MV-4-11 (cell line): Measurements from ENCODE around the gene TRRAP.
A peak's percentile ranks its signal among the peaks of the same experiment; 100 is the strongest.
"Not testable (repeated sequence)": the region's sequence is repeated elsewhere in the genome, so short reads cannot be mapped to it uniquely, and the experiment has no call there.

Experiments used
- DNase-seq: peaks from one replicate; lab custom pipeline; 2025; lab: John Stamatoyannopoulos, UW

TRRAP gene

DNA sequence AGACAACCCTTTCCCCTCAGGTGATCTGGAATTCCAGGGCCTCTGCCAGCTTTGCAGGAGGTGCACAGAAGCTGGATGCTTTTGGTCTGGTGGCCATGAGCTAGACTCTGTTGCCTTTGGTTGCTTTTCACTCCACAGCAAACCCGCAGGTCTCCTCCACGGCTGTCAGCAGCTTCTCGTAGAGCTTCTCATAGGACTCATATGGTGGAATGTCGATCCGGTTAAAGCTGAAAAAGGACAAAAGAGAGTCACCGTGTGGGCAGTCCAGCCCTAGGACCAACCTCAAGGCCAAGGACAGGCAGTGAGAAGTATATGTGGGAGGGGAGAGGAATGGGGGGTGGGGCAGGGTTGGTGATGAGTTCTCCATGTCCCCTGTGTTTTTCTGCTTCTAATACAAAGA lies 152.1 kb downstream of the TRRAP start:
- DNase-seq = no peak

DNA sequence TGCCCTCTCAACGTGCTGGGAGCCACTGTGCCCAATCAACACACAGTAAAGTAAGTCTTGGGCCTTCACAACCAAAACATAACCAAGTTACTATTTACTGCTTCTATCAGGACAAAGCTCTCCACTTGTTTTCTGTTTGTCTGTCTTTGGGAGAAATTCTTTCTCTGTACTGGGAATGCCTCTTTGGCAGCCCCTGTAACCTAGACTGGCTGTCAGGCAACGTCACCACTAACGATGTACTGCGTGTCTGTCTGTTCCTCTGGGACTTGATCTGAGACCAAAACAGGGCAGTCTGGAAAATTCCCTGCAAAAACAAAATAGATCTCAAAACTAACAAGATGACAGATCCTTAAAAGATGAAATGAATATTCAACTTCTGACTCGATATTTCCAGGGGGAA lies 152.6 kb downstream of the TRRAP start:
- no peak for DNase-seq

DNA sequence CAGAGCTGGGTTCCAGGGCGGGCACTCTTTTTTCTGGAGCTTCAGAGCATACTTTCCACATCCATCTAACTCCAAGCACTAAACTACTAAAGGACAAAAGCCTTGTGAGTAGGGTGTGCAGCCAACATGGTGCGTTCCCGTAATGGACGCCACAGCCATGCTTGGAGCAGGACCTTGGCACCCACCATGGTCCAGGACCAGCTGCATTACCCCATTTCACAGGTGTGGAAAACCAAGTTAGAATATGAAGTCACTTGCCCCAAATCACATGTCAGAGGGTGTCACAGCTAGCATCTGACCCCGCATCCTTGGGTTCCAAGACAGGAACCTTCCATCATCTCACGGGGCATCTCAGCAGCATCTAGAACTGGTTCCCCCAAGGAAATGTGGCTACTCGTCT lies 153.2 kb downstream of the TRRAP start:
- DNase-seq = no peak

DNA sequence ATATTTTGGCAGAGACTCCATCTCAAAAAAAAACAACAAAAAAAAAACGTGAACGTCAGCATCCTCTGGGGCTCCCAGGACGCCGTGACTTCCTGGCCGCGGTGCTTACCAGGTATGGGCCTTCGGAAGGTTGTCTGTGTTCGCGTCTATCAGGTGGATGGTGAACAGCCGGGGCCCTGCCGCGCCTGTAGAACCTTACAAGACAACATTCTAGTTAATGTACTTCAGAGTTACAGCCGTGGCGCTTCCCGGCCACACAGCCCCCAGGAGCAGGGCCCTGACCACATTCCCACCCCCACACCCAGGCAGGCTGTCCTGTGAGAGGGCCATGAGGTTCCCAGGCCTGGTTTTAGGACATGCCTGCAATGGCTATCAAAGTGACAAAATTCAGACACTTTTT lies 154.6 kb downstream of the TRRAP start:
- DNase-seq = no peak

DNA sequence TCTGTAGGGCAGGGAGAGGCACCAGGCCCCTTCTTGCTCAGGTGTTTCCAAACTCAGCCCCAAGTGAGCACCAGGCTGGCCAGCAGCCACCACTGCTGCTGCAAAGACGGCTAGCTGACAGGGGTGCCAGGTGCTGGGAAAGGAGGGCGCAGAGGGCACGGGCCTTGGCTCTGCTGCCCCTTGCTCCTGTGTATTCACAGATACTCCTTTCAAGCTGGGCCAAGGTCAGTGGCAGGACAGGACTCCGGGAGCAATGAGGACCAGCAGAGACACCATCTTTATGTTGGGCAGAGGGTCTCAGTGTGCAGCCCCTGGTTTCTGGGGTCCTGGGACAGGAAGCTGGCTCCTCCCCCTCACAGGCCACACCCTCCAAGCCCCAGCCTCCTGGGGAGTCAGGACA lies 155.4 kb downstream of the TRRAP start:
- DNase-seq = no peak

DNA sequence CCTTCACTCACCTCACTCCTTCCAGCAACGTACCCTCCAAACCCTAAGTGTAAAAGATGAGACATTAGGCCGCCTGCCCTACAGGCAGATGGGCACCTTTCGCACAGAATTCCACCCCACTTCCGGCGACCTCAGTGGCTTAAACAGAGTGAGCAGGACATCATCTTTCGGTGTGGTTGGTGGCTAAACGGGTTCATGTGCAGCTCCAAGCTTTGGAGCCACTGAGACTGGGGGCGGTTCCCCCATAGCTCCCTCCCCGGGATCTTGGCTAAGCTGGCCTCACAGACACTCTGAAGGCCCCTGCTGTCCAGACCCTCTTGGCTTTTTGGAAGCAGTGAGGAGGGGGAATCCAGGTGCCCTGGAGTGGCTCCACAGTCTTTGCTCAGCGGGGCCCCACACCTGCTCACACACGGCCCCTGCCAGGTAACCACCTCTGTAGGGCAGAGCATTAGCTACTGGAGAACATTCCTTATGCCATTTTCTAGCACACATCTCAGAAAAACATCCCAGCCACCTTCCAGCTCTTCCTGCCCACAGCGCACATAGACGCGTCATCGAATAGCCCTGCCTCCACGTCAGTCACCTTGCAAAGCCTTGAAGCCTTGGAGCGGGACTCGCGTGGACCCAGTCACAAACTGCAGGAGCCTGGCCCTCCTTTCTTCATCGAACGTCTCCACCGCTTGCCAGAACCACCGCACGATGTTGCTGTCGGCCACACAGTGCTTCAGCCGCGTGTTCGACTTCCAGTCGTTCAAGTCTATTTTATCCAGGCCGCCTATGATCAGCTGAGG lies 156.8 kb downstream of the TRRAP start:
- DNase-seq = no peak

DNA sequence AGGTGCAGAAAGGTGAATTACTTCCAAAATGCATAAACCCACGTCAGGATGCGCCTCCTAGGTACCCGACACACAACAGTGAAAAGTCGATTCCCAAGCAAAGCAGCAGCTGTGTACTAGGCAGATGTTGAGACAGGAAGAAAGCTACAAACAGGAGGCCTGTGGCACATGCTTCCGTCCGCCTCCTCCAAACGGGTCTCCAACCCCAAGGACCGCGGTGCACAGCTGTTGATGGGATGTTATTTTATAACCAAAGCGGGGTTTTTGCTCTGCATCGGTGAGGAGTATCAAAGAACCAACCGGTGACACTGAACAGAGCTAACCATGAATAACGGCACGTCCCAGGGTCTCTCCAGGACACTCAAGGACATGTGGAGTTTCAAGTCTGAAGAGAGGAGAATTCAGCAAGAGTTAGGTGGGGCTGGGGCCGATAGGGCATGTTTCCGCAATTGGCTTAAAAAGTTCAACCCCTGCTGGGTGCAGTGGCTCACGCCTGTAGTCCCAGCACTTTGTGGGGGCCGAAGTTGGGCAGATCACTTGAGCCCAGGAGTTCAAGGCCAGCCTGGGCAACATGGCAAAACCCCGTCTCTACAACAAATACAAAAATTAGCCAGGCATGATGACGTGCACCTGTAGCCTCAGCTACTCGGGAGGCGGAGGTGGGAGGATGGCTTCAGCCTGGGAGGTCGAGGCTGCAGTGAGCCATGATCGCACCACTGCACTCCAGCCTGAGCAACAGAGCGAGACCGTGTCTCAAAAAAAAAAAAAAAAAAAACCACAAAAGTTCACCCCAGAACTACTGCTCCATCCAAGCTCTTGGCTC lies 157.6 kb downstream of the TRRAP start:
- no peak for DNase-seq

DNA sequence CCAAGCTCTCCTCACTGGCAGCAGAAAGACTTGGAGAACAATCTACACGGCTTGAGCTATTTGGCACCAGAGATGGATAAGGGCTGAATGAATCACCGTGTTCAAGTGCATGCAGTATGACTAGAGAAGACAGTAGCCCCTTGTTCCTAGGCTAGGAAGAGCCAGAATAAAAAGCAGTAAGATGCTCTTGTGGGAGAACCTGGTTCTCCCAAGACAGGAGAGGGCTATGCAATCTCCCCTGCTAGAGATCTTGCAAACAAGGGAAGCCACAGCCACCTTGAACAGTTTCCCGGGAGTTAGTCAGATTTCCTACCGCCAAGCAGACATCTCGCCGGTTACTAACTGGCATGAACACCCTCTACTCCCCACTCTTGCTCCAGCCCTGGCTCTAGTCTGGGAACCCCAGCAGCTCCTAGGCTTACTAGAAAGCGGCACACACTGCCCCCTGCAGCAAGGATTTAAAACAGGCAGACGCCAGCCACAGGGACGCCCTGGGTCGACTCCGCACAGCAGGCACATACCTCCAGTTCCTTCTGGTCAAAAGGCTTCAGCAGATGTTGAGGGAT lies 158.3 kb downstream of the TRRAP start:
- no peak for DNase-seq

DNA sequence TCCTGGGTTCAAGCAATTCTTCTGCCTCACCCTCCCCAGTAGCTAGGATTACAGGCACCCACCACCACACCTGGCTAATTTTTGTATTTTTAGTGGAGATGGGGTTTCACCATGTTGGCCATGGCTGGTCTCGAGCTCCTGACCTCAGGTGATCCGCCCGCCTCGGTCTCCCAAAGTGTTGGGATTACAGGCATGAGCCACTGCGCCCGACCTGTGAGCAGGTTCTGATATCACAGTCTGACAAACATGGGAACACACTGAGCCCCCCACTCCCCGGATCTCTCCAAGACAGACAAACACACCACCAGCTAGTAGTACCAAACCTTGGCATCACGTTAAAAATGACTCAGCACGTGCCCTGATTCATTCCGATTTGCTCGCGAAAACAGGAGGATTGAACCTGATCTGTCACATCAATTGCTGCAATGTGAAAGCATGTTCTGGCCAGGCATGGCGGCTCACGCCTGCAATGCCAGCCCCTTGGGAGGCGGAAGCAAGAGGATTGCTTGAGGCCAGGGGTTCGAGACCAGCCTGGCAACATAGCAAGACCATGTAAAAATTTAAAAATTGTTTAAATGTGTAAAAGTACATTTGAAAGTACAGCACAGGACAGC lies 159.1 kb downstream of the TRRAP start:
- DNase-seq = no peak

DNA sequence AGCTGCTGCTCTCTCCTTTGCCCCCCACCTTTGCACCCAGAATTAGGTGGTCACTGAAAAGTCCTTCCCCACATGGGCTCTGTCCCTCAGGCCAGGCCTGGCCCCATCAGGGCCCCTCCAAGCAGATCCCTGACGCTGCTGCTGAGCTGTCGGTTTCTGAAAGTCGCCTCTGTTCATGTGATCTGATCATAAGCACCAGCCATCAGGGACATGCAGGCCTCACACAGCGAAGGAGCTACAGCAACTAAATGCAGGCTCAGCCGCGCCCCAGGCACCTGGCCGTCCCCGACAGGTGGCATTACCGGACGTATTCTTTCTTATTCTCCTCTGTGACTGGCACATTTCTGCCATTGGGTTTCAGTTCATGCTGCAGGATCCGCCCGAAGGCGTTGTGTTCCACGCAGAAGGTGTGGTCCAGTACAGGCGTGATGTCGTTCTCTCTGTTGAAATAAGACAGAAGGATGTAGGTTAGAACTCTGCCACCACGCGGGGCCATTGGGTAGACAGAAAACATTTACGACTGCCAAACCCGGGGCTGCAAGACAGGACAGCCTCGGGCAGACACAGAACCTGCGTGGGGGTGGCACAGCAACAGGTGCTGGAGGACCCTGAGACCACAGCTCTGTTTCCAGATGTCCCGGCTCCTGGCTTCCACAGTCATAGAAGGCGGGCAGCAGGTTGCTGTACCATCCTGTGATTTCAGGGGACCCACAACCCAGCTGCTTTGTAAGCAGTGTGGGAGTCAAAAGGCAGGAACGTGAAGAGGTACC lies 159.9 kb downstream of the TRRAP start:
- no peak for DNase-seq

DNA sequence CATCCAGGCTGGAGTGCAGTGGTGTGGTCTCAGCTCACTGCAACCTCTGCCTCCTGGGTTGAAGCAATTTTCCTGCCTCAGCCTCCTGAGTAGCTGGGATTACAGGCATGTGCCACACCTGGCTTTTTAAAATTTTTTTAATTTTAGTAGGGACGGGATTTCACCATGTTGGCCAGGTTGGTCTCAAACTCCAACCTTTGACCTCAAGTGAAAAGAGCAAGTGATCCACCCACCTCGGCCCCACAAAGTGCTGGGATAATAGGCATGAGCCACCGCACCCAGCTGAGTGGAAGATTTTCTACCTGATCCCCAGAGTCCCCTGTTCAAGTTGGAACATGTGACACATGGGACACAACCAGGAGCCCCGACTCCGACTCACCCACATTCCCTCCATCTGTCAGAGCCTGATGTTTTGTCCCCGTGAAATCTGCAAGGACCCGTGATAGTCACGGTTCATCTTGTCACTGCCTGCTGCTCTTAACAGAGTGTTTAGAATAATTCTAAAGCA lies 161.1 kb downstream of the TRRAP start:
- DNase-seq = no peak

DNA sequence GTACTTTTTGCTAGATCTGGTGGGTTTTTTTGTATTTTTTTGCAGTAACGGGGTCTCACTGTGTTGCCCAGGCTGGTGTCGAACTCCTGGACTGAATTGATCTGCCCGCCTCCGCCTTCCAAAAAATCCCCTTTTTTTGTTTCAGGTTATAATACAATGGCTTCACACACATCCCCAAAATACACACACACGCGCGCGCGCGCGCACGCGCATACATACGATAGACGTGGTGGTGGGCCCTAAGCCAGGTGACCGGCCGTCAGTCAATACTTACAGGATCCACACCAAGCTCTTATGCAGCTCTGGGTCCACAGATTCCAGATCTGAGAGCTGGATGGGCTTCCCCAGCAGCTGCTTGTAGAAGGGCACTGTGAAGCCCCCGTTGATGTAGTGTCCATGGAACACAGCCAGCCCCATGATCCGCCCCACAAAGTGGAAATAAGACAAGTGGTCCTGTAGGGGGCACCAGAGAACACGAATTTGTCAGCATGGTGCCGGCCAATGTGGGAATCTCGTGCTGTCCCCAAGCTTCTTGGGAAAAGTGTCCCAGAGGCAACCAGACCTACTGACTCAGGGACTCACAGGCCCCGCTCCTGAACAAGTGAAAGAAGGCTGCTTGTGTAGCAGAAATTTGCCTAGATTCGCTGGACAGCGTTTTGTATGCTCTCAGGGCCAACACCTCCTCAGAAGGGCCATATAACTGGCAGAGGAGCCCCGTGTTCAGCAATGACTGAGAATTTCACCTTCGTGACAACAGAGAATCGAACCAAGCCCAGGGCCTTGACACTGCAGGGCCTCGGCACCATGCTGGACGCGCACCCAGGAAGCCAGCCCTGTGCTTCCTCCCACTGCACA lies 162.0 kb downstream of the TRRAP start:
- DNase-seq = peak; percentile 24

DNA sequence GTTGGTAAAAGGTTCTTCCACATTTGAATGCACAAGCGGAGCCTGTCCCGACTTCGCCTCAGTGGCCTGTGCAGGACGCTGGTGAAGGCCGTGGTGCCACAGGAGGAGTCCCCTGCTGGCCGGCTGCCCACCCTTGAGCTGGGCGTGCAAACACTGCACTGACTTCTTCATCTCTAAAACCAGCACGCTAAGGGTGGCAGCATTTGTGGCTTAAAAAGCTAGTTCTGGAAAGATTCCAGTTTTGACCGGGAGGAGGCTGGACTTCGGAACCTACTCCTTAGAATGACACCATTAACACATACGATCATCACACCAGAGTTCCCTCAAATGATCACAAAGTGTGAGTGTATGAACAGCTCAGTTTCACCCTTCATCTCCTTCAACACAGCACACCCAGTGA lies 163.2 kb downstream of the TRRAP start:
- no peak for DNase-seq

DNA sequence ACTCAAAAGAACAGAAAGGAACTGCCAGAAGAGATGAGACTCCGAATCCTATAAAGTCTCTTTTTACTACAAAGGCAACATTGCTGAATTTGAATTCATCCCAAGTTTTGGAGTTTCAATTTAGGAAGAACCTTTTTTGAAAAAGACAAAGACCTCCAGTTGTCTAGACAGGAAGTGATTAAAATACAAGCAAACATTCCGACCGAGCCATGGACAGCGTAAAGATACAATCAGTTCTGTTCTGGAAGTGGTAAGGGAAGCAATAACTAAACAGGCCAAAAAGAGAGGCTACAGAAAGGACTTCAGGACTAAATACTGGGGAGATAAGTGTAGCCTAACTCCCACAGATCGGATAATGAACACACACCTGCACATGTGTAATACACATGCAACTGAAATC lies 164.6 kb downstream of the TRRAP start:
- no peak for DNase-seq

DNA sequence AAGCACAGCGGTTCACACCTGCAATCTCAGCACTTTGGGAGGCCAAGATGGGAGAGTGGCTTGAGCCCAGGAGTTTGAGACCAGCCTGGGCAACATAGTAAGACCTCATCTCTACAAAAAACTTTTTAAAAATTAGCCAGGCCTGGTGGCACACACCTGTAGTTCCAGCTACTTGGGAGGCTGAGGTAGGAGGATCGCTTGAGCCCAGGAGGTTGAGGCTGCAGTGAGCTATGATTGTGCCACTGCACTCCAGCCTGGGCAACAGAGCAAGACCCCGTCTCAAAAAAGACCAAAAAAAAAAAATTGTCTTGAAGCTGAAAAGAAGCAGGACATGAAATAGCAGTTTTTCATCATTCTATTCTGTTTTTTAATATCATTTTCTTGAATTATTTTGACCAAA lies 166.5 kb downstream of the TRRAP start:
- DNase-seq = not testable (repeated sequence)

DNA sequence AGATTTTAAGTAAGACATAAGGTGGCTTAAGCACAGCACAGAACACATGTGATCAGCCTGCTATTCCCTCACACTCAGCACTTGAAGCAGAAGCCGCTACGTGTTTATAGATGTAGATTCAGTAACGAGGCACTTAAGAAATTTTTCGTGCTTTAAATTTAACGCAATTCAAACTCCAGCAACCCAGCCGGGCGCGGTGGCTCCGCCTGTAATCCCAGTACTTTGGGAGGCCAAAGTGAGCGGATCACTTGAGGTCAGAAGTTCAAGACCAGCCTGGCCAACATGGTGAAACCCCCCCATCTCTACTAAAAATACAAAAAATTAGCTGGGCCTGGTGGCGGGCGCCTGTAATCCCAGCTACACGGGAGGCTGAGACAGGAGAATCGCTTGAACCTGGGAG lies 167.9 kb downstream of the TRRAP start:
- not testable (repeated sequence) for DNase-seq

DNA sequence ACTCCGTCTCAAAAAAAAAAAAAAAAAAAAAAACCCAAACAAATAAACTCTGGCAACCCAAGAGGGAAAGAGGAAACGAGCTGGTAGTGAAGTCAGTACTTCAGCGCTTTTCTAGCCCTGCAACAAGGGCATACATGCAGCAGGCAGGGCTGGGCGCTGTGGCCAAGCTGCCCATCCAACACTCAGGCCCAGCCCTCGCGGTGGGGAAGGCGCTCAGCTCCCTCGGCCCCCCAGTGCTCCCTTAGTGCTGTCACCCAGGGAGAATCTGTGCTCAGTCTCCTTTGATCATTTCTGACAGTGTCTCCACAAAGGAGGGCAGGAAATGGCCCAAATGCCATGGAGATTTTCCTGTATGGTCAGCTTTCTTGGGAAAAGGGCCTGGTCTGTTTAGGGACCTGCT lies 168.4 kb downstream of the TRRAP start:
- no peak for DNase-seq

DNA sequence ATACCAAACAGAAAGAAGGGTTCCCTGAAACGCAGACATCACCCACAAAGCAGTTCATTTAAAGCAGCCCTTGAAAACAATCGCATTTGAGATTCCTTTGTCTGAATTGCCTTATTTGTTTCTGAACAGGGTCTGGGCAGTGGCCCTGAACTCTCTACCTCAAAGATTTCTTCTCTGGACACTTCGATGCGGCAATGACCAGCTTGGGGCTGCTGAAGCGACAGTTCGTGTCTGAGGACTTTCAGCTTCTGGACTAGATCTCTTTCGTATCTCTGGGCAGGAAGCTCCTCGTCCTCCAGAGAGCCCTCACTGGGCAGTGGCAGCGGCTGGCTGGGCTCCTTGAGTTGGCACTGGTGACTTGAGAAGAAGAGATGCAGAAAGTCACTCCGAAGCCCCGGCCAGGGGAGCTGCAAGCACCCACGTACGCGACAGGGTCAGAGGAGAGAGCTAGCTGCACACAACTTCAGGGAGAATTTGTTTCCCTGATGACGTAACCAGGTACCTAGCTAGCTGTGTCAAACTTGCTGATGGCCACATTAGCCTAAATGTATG lies 169.3 kb downstream of the TRRAP start:
- DNase-seq = no peak

DNA sequence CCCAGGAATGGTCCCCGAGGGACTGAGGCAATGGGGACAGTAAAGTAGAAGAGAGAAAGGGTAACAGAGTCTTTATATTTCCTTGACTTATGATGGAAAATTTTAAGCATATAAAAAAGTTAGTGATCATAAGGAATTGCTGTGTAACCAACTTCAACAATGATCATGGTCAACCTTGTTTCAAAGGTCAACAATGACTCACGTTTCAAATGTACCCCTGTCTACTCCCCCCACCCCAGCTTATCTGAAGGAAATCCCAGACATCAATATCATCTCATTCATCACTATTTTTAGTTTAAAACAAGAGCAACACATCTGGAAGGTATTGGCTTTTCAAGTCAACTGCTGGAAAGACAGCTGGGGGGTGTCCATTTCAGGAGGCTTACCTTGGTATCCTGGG lies 172.6 kb downstream of the TRRAP start:
- no peak for DNase-seq

DNA sequence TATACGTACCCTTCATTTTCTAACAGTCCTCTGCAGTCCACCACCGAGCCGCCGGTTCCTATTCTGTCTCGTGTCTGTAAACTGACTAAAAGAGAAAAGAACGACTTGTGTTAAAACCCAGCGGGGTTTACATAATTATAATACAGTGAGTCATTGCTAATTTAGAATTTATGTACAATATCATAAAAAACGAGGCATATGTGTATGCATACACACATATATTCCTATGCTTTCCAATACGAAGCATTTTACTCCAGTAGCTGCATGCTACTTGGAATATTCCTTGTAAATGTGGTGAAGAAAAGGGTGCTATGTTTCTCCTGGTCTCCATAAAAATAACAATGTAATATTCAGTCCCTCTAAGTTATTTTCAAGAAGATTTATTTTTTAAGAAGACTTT lies 176.4 kb downstream of the TRRAP start:
- DNase-seq = no peak
